Neural cell (in vitro differentiated cells): ENCODE measurements around the gene MSI2.

Experiments used
- CTCF ChIP-seq: fragments of 450-650 bp; IDR thresholded peaks from 2 replicates; pipeline ENCODE4 v1.5.1; 2014; ENCODE audit warnings: antibody characterized with exemption, mild to moderate bottlenecking, moderate library complexity; ENCODE audit not compliant: poor library complexity, severe bottlenecking
- EP300 ChIP-seq: fragments of 450-650 bp; conservative IDR thresholded peaks from 2 replicates; pipeline ENCODE4 v1.6.1; 2014; ENCODE audit warnings: antibody characterized with exemption, mild to moderate bottlenecking, moderate library complexity; ENCODE audit not compliant: poor library complexity, severe bottlenecking
- EZH2 ChIP-seq: fragments of 200-600, 300-800 bp; shearing (Covaris generic), sonication (generic); IDR thresholded peaks from 2 replicates; pipeline ENCODE4 v1.6.1; 2014; ENCODE audit warnings: antibody characterized with exemption, low read length, borderline replicate concordance, mild to moderate bottlenecking; ENCODE audit not compliant: insufficient read depth, poor library complexity, severe bottlenecking
- MXI1 ChIP-seq: fragments of 450-650 bp; conservative IDR thresholded peaks from 2 replicates; pipeline ENCODE4 v1.6.1; 2014; ENCODE audit warnings: antibody characterized with exemption, mild to moderate bottlenecking; ENCODE audit not compliant: poor library complexity, severe bottlenecking
- POLR2AphosphoS5 ChIP-seq: IDR thresholded peaks from 2 replicates; pipeline ENCODE4 v1.6.1; 2012
- RAD21 ChIP-seq: fragments of 450-650 bp; conservative IDR thresholded peaks from 2 replicates; pipeline ENCODE4 v1.6.1; 2014; ENCODE audit warnings: antibody characterized with exemption, mild to moderate bottlenecking, moderate library complexity
- REST ChIP-seq: IDR thresholded peaks from 2 replicates; pipeline ENCODE4 v1.6.1; 2012; ENCODE audit warnings: borderline replicate concordance

GRCh38 chr17:57655553-57655952 lies 399.2 kb downstream of the MSI2 start:
- no peak for TF ChIP-seq POLR2AphosphoS5
- no peak for TF ChIP-seq CTCF
- TF ChIP-seq EZH2: no peak
- TF ChIP-seq REST: no peak
- no peak for TF ChIP-seq MXI1
- TF ChIP-seq EP300: no peak
- TF ChIP-seq RAD21: no peak
